Endometrial microvascular endothelial cells (primary cell): ENCODE results near the gene MYO1C. TPM values are rescaled to one million over a fixed set of nuclear protein-coding genes. Genes with fewer than 3 reads are reported as not detected.
"Not testable (repeated sequence)": the region's sequence is repeated elsewhere in the genome, so short reads cannot be mapped to it uniquely, and the experiment has no call there.

Source experiments
- in situ Hi-C: cut with HindIII; loops from 2 replicates; pipeline ENCODE4 v1.10.0; 2017; ENCODE audit warnings: low sequenced_read_pairs, low pct_unique_long_range_greater_than_20kb; ENCODE audit errors: inconsistent ontology term
- total RNA-seq: library from RNA; depleted of rRNA; stranded (reverse); fragments of >200 nt; gene quantifications from one replicate; pipeline ENCODE4 v1.2.3, GENCODE V29; 2015; ENCODE audit errors: inconsistent ontology term

The MYO1C gene, protein sequence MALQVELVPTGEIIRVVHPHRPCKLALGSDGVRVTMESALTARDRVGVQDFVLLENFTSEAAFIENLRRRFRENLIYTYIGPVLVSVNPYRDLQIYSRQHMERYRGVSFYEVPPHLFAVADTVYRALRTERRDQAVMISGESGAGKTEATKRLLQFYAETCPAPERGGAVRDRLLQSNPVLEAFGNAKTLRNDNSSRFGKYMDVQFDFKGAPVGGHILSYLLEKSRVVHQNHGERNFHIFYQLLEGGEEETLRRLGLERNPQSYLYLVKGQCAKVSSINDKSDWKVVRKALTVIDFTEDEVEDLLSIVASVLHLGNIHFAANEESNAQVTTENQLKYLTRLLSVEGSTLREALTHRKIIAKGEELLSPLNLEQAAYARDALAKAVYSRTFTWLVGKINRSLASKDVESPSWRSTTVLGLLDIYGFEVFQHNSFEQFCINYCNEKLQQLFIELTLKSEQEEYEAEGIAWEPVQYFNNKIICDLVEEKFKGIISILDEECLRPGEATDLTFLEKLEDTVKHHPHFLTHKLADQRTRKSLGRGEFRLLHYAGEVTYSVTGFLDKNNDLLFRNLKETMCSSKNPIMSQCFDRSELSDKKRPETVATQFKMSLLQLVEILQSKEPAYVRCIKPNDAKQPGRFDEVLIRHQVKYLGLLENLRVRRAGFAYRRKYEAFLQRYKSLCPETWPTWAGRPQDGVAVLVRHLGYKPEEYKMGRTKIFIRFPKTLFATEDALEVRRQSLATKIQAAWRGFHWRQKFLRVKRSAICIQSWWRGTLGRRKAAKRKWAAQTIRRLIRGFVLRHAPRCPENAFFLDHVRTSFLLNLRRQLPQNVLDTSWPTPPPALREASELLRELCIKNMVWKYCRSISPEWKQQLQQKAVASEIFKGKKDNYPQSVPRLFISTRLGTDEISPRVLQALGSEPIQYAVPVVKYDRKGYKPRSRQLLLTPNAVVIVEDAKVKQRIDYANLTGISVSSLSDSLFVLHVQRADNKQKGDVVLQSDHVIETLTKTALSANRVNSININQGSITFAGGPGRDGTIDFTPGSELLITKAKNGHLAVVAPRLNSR
- total RNA-seq = 167 TPM

DNA sequence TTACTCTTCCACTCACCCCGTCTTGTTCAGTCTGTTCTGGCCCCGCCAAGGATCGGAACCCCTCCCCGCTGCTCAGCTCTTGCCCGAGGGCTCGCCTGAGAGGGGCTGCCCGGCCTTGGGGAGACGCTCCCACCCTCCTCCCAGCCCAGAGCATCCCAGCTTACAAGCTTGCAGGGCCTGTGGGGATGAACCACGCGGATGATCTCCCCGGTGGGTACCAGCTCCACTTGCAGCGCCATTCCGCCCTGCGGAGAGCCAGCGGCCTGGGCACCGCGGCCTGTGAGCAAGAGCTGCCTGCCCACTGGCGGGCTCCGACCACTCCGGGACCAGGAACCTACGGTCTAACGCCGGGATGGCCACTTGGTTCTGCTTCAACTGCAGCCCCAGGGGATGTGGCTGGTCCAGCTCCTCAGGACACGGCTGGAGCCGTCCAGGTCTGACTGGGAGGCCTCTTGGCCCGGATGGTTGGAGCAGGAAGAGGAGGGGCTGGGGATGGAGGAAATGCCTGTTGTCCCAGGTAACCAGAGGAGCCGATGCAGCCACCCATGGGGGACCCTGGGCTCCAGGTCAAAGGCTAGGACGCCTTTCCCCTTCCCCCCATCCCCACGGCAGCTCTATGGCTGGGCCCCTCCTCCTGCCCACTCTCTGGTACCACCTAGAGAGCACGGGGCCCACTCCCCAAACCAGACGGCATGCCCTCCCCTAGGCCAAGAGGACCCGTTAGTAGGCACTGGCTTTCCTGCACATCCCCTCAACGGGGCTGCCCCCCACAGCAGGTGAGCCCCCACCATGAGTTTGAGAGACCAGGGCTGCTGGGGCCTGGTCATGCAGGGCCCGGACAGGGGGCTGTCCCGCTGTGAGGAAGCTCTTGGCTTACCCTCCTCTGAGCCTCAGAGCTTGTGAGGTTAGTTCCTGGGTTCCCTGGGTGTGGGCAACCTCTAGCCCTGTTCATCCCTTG, at the start of gene MYO1C:
MYO1C (minus strand) TSS at position 438 of the 958 bp plus-strand sequence; CDS start at position 239, 199 bp downstream.
- in situ Hi-C loops = no loop called here

DNA sequence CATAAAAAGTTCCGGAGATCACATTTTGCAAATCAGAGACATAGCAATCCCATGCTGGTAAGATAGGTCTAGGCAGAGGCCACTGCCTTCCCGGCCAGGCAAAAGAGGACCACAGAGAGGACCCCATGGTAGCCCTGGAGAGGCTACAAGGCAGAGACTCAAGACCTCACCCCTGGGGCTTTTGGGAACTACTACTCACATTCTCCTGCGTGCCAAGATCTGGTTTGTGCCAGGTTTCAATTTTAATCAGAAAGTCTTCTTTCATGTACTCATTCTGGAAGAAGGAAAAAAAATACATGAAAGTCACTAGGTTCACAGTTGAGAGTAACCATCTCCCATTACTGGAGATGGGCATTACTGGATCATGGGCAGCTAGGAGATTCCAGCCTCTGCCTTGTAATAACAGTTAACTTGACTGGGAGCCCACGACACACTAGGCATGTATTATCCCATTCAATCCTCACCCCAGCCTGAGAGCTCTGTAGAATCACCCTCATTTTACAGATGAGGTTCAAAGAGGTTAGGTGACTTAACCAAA, 49.0 kb upstream of the MYO1C start:
- in situ Hi-C loops = no loop called here

DNA sequence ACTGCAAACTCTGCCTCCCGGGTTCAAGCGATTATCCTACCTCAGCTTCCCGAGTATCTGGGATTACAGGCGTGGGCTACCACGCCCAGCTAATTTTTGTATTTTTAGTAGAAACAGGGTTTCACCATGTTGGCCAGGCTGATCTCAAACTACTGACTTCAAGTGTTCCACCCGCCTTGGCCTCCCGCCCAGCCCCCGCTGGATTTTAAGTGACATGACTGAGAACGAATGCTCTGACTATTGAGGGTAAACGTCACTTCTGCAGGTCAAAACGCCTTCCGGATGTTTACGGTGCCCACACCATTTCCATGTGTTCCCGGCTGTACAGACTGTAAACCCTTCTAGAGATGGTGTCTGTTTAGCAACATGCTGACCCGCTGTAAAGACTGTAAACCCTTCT, 47.3 kb upstream of the MYO1C start:
- in situ Hi-C loops = no loop called here

DNA sequence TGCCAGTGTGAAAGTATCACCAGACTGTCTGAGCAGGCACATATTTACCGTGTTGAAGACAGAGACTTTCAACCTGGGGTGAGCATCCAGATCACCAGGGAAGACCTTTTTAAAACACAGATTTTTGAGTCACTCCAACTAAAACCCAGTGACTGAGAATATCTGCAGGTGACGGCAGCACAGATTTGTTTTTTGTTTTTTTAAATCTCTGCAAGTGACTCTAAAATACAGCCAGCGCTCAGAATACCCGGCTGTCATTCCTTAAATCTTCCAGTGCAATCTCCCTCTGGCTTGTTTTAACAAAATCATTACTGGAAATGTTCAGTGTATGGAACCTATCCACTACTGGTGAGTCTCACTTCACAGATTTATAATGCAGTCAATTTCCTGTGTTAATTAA, 43.3 kb upstream of the MYO1C start:
- in situ Hi-C loops = no loop called here

- in situ Hi-C loops = no loop called here
Observed at GRCh38 chr17:1533661-1534325, 41.3 kb upstream of the MYO1C start.

GRCh38 chr17:1532836-1533602, 40.5 kb upstream of the MYO1C start:
- in situ Hi-C loops = no loop called here

GRCh38 chr17:1529863-1530262, 37.4 kb upstream of the MYO1C start:
- in situ Hi-C loops = no loop called here

DNA sequence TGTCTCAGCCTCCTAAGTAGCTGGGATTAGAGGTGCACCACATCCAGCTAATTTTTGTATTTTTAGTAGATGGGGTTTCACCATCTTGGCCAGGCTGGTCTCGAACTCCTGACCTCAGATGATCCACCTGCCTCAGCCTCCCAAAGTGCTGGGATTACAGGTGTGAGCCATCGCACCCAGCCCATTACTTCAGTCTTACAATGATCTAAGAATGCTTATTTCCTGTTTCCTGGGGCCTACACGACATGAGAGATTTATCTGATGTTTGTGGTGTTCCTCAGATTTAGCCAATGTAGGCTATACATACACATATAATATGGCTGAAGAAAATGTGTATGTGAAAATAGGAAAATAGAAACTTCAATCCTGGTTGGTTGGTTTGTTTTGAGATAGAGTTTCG, 34.4 kb upstream of the MYO1C start:
- in situ Hi-C loops = not testable (repeated sequence)

GRCh38 chr17:1522626-1523025, 30.1 kb upstream of the MYO1C start:
- in situ Hi-C loops = no loop called here

- in situ Hi-C loops = no loop called here
Observed at GRCh38 chr17:1521086-1521640, 28.7 kb upstream of the MYO1C start.

GRCh38 chr17:1519678-1520077, 27.2 kb upstream of the MYO1C start:
- in situ Hi-C loops = no loop called here

GRCh38 chr17:1518410-1518809, 25.9 kb upstream of the MYO1C start:
- in situ Hi-C loops = no loop called here

- in situ Hi-C loops = no loop called here
Observed at GRCh38 chr17:1516388-1517161, 24.1 kb upstream of the MYO1C start, which contains the start of gene INPP5K. Gene INPP5K, minus strand, starts transcription at chr17:1516612. Its CDS starts 113 bp downstream, at chr17:1516499.

DNA sequence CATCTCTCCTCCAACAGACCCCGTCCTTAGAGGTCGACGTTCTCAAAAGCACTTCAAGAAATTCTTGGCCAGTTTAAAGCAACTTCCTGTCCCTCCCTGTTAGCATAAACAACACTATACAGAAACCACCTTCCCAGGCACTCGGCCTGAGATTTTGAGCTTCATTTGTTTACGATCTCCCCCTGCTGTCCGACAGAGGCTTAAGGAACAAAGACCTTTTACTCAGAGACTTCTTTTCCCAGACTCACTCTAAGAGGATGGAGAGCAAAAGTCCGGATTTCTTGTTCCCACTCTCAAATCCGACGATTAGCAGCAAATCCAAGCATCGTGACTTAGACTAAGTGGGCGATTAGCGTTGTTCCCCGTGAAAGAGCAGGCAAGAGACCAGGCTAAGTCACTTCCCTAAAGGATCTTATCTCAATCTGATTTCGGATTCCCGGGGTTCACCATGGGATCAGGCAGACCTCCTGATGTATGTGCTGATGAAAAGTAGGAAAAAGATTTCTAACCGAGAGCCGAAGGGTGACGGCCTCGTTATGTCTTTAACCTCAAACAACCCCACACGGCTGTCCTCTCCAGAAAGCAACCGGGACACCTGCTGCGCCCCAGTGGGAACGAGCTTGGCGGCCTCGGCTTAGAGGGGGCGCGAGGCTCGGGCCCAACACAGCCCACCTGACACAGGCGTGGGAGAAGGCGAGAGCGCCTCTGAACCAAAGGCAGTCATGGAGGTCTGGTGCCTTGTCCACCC, 23.3 kb upstream of the MYO1C start:
- in situ Hi-C loops = no loop called here

- in situ Hi-C loops = no loop called here
Observed at GRCh38 chr17:1512351-1512750, 19.9 kb upstream of the MYO1C start.
